EH (cell line): ENCODE results near the gene EXOC4.
A peak's percentile ranks its signal among the peaks of the same experiment; 100 is the strongest.

Experiments
- DNase-seq: peaks from one replicate; pipeline ENCODE4 v3.0.0-alpha.2; 2015; ENCODE audit warnings: low read depth

The EXOC4 gene

DNA sequence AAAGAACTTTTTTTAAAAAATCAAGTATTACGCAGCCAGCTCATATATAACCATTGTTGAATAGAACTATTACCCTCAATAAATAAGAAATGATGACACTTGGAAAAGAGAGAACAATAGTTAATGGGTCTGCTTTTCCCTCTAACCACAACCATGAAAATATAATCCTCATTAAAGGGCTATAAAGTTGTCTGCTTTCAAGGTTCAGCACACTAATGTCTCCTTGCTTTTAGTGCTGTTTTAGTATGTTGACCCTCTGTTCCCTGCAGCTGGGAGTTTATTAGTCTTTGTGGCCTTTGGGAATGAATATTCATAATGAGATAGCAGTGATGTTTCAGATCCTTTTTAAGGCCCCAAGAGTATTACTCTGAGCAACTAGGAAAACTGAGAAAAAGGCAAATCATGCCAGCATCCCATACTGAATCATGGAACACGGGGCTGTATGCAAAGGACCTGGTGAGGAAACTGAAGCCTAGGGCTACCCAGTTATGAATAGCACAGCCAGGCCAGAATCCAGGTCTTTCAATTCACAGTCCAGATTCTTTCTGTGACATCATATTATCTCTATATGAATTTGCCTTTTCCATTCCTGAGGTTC, 542.3 kb downstream of the EXOC4 start:
- peak; percentile 11 for DNase-seq

DNA sequence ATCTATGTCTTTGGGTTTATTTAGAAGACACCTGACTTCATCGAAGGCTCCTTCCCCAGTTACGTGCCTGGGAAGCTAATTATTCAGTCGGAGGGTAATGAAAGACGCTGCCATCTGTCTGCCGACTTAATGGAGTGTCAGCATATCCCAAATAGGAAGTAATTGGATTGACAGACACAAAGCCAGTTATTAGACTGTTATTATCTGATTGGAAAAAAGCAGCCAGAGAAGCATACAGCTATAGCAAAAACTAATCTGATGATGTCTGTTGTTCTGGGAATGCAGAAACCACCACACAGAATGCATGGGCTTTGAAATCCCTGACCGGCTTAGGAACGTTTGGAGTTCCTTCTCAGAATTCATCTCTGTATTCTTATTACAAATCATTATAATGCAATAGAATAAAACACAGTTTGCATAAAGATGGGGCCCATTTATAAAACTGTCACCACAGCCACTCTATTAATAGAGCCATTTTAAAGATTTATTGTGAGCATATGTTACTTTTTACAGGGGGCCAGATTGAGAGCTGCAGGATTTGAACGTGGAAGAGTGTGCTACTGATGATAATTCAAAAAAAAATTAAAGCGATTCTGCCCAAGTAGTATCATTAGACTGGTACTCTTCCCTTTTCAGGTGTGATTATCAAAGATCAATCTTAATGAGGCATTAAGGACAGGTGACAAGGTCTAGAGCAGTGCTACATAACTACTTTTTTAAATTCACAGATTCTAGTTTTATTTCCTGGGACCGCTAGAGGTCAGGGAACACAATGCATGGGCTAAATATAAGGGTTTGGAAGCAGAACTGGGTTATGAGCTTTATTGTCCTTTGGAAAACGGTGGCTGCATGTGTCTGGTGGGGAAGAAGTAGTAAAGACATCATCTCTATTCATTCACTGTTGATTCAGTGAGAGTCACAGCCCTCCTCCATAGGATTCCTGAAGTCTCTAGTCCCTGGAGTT, 544.2 kb downstream of the EXOC4 start:
- no peak for DNase-seq

DNA sequence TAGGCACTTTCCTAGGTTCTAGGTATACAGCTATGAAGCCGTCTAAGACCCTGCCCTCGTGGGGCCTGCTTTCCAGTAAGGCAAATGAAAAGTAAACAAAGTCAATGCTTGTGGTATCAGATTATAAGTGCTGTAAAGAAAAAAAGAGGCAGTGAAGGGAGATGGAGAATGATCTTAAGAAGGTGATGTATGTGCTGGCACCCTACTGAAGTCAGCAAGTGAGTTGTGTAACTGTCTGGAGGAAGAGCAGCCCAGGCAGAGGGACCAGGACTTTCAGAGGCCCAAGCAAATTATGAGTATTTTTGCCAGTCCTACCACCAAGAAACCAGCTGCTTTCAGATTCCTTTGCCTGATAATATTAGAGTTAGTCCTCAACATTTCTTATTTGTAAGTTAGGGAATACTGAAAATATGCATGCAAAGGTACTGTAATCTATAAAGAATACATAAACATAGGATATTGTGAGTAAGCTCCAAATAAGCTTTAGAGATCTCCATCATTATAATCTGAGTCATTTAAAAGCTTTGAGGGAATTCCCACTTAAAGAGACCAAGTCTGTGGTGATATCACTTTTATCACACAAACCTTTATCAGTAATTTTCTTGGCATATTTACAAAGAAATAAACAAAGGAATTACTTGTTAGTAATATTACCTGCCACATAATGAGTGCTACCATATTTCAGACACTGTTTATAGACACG, 545.1 kb downstream of the EXOC4 start:
- DNase-seq, result peak; percentile 46

DNA sequence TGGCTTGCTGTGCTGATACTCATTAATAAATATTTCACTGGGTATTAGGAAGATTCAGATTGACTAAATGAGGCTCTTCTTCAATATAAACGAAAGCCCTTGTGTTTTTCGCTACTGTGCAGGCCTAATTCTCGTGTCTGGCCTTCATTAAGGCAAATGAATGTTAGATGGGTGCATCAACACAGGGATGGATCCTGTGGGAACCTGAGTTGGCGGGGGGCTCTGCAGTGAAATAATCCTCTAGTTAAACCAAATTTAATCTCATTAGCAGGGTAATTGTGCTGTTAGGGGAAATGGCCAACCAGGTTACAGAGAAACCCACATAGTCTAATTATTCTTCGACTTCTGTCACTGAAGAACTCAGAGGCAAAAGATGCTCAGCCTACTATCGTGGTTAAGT, 548.5 kb downstream of the EXOC4 start:
- DNase-seq, result no peak

DNA sequence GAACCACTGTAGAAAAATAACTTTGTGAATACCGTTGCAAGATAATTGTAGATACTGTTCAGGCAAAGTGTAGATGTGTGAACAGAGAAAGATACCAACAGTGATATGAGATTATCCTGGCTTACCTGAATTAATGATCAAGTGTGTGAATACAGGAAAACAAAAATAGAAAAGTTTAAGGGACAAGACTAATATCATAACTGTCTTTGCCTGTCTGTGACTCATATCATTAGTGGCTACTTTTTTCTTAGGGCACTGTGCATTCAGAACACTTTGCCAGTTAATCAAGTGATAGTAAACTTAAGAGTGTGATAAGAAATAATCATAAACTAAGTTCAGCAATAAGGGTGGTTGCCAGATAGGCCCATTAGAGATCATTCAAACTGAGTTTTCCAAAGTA, 551.2 kb downstream of the EXOC4 start:
- no peak for DNase-seq

DNA sequence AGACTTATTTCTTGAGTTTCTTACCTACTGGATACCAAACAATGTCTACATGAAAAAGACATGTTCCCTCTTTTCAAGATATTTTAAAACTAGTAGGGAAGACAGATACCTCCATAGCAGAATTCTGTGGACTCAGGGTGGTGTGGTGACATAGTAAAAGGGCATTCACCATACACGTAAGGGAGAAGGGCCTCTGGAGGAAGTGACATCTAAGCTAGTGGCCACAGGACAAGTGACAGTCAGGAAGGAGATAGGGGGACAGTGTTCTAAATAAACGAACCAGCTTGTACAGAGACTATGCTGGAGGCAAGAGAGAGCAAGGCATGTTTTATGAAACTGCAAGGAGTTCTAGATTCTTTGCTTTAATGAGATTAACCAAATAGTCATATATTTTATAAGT, 552.5 kb downstream of the EXOC4 start:
- no peak for DNase-seq

DNA sequence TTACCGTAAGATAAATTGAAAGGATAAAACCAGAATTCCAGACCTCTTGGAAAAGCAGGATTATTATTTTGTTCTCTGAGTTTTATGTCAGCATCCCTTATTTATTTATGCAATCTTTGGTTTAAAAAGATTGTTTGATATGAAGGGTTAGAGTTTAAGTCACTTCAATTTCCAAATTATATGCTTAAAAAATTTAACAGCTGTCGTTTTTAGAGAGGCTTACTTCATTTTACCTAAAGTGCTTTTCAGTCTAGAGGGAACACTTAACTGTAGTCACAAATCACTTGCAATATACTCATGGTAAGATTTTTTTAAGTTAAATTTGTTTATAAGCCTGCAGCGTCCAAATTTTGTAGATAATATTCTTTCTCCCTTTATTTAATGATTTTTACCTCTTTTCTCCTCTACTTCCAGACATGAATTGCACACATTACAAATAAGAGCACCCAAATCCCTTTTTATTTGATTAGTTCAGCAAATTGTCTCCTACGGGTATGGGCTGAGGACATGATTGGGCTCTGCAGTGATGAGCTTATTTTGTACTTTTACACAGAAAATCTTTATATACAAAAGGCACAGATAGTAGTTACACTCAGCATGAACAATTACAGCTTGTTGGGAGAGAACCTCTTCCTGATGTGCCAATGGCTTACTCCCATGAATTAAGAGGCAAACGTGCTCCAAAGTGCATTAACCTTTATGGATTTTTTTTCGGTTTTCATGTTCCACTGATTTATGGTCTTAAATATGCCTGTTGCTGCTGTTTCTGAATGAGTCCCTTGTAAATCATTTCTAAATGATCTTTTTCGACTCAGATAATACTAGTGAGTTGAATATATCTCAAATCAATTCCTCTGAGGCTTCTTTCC, 555.0 kb downstream of the EXOC4 start:
- no peak for DNase-seq

DNA sequence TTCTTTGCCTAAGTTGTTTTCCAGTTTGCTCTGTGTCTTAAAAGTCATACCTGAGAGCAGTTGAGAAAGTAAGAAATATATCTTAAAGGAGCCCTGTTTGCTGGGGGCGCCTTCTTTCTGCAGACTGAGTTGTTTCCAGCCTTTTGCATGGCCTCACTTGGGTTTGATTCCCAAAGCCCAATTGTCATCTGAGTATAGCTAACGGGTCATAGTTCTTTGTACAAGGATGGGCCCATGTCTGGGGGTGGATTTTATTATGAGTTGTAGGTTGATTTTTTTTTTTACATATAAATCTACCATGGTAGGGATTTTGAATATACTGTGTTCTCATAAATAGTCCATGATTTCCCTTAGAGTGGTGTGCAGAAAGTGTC, 555.6 kb downstream of the EXOC4 start:
- DNase-seq, result no peak

DNA sequence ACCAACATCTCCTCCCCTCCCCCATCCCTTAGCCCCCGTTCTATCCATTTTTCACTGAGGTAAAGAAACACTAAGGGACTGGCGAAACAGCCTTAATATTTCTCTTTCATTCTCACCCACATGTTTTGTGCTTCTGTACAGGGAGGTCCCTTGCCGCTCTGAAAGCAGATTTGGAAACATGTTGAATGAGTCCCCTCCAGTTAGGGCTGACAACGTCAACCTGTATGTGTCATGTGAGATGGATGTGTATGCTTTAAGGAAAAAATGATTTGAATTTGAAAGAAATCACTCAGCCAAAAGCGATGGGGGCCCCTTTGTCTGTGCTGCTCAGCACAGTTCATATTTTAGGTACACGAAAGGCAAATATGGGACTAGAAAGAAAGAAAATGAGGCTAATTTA, 560.0 kb downstream of the EXOC4 start:
- DNase-seq, result no peak

DNA sequence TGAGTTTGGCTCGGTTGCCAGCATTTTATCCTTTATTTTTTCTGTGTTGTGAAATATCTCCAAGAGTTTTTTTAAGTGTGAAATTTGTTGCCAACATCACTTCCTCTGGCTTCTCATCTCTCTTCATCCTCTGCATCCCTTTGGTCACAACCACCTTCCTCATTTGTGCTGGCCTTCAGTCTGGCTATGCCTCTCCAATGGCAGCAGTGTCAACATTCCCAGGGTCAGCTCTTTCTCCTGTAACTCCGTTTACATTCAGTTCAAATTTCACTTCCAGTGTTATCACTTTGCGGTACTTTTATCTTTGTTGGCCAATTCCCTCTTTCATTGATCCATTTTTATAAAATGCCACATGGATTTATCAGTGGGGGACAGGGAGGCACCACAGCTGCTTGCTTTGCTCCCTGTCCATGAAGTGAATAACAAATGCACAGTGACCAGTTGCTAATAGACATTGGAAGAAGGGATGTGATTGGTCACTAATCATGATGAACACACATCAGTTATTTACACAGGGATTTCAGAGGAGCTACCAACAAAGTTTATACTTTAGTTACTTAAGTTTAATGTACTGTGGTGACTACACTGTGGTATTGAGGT, 562.8 kb downstream of the EXOC4 start:
- peak; percentile 63 for DNase-seq

DNA sequence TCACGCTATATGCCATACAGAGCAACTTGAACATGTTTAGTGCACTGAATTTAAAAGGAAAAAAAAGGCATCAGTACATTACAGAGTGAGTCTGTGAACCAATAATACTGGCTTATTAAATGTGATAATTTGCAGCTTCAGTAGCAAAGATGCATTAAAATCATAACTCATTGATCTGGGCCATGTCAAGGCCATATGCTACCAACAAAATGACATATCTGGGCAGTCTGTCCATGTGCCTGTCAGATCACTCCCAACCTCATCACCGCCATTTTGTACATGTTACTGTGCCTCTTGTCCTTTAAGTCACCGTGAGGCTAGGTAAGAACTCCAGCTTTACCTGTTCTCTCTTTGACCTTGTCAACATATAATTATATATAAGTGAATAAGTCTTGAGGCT, 566.8 kb downstream of the EXOC4 start:
- no peak for DNase-seq

DNA sequence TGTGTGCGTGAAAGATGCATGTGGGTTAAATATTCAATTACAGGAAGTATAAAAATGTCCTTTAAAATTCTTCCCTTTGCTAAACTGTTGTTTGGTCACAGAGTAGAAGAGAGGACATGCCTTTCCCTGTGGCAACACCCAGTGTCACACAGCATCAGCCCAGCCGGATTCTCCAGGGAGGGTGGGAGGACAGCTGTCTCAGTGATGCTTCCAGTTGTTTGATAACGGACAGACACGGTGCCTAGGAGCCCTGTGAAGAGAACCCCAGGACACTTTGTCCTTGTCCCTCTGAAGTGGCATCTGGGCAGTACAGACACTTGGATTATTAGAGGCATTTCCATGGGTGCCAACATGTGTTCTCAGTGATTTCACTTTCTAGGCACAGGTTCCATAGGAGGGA, 567.7 kb downstream of the EXOC4 start:
- no peak for DNase-seq

DNA sequence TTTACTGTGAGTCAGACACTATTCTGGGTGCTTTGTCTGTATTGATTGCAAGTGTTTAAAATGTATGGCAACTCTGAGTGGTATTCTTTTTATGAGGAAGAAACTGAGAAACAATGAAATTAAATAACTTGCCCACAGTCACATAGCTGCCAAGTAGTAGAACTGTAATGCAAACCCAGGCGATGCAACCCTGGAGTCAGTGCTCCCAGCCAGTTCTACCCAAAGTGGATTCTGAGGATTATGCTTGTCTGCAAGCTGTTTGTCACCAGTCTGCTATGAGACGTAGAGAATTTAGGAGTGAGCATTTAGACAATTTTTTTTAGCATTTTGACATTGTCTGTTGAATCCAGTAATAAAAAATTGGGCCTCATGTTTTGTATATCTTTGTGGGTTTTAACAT, 568.3 kb downstream of the EXOC4 start:
- DNase-seq, result no peak

DNA sequence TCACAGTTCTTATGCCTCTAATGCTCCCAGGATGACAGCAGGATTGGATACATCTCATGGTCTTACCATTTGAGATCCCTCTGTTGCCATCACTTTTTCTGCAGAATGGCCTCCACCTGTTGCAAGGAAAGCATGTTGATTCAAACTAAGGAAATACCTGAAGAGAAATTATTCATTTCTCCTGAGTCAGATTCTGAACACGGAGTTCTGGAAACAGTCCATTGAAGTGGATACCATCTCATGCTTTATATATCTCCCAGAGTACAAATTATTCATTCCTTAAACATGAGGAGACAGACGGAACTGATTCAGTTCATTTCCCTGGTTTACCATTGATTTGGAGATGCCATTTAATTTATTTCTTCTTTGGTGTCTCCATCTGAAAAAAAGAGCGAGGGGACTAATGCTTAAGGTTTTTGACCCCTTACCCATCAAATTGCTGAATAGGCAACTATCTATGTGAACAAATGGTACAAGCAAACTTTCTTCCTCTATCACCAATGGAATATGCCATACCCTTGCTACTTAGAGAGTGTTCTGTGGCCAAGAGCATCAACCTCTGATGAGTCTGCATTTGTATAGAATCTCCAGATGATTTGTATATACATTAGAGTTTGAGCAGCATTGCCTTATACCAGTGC, 569.2 kb downstream of the EXOC4 start:
- DNase-seq, result no peak

DNA sequence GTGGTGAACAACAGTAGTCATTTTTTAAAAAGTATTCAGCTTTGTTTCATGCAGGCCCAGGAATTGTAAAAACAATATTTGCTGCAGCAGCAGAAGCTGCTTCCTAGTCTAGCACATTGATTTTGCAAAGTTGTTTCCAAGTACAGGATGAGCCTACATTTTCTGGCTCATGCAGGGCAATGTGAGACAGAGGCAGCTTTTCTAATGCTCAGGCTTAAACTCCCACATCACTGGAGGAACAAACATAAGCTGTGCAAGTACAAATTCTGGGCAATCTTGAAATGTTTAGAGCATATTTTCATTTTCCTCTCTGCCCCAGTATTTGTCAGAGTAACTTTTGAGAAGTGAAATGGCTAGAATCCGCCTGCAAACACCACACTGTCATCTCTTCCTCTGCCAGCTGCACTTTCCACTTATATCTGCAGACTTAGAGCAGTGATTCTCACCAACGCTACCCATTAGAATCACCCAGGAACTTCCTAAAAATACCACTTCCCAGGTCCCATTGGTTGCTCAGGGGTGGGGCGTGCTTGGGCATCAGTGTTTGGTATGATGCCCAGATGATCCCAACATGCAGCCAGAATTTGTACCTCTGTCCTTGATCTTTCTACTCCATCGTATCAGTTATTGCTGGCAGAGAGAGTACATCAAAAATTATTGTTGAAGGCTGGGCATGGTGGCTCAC, 570.1 kb downstream of the EXOC4 start:
- DNase-seq, result no peak

DNA sequence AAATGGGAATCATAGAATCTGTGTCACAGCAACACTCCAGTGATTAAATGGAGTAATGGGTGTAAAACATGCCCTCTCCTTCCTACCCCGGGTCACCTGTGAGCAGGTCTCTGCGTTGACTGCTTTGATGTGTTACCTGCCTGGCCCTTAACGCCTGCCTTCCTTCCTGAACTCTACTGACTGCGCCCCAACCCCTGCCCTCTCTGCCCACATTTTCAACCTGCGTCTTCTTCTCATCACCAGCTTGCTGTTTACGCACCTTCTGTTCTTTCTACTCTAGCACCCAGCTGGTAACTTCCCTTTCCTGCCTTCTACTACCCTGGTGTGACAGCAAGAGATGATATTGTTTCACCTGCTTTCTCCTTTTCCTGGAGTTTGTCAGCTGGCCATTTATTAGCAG, 571.3 kb downstream of the EXOC4 start:
- no peak for DNase-seq

DNA sequence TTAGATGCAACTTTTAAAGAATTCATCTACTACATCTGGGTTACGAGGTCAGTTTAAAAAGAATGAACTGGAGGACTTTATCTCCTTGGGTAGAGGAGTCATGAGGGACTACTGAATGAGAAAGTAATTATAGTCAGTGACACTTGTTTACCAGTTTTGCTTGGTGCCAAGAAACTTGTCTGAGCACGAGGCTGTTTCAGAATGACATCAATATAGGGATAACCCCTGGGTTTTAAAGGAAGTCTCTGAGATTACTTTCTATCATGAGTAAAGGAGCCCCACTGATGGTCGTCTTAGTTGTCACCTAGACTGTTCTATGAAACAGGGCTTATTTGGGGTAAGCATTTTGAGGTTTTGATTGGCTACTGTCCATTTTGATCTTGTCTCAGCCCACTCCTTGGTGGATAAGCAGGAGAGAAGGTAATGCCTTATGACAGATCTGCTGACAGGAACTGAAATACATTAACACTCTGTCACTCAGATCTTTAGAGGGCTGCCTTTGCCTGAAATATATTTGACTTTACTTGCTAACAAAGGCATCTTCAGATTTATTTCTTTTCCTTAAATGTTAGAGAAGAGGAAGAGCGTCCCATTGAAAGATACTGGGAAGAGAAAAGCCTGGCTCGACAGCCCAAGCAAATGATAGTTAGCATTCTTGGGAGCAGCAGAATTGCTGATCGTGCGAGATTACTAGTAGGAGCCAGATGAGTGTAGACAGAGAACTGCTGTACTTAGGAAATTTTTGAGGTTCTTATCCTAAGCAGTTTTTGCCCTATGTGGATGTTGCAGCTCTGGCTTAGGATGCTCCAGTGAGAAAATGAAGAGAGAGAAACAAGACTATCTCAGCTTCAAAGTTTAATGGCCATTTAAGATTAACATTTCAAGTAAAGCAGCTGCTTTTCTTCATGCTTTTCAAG, 575.1 kb downstream of the EXOC4 start:
- no peak for DNase-seq

DNA sequence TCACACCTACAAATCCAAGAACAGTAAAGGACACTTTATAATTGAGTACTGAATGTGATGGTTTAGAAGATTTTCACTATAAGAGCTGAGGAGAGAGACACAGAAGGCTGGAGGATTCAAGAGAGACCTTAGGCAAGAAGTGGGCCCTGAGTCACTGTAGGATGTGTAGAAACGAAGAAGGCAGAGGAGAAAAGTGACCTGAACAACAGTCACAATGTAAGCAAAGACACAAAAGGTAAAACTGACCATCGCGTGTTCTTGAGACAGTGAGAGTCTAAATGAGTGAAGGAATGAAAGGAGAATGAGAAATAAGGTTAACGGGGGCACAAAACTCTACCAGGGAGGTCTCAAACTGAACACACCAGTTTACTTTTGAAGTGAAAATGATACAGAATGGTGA, 576.0 kb downstream of the EXOC4 start:
- DNase-seq, result no peak

DNA sequence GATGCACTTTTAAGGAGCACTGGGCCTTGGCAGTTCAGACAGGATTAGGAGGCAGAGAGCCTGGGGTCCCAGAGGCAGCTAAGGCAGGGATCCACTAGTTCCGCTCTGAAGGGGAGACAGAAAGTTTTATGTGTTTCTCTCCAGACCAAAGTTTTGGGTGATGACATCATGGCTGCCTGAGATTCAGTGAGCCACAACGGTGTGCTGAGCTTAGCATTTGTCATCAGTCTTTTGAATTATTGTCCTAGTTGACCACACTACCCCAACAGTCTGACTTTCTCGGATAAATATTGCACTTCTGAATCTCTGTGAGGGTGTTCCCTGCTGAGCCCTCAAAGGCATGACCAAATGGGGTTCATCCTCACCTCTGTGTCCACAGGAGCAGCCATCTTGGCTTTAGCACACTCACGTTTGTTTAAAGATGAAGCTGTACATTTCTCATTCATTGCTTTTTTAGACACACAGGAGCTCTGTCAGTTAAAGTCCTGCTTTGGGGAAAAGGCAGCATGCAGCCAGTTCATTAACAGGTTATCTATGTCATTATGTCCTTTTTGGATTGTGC, 576.5 kb downstream of the EXOC4 start:
- DNase-seq, result peak; percentile 57
